A549 (cell line): ENCODE measurements around the gene EPN2.

Experiments
- CEBPB ChIP-seq, 2 experiments: fragments of >200 bp in 1 of 2; sonication (Bioruptor Twin) in 1 of 2; formaldehyde crosslinking in 1 of 2; IDR thresholded peaks; 2 replicates each; pipeline ENCODE4 v1.6.1; 2012 to 2016
- GATA3 ChIP-seq: IDR thresholded peaks from 2 replicates; pipeline ENCODE4 v1.6.1; 2012; ENCODE audit warnings: borderline replicate concordance
- POLR2A ChIP-seq: IDR thresholded peaks from 2 replicates; pipeline ENCODE4 v1.6.1; 2012; ENCODE audit warnings: mild to moderate bottlenecking, low read length
- RAD21 ChIP-seq, 2 experiments: fragments of >200 bp in 1 of 2; sonication (Bioruptor Twin) in 1 of 2; formaldehyde crosslinking in 1 of 2; IDR thresholded peaks in 1 of 2; conservative IDR thresholded peaks in 1 of 2; 2 replicates in 1 of 2; 3 replicates in 1 of 2; pipeline ENCODE4 v1.6.1; 2012 to 2018; ENCODE audit warnings: inconsistent platforms in 1 of 2
- RCOR1 ChIP-seq: fragments of 150-350 bp; IDR thresholded peaks from 2 replicates; pipeline ENCODE4 v1.6.1; 2014; ENCODE audit warnings: antibody characterized with exemption, low read length, low read depth
- RFX5 ChIP-seq: fragments of 450-650 bp; IDR thresholded peaks from 2 replicates; pipeline ENCODE4 v1.7.1; 2014; ENCODE audit warnings: antibody characterized with exemption, mild to moderate bottlenecking, moderate library complexity
- TF ChIP-seq, protein P1 (sequence below): fragments of >200 bp; sonication (Bioruptor Twin); formaldehyde crosslinking; IDR thresholded peaks from 3 replicates; pipeline ENCODE4 v1.5.1; 2016
- TF ChIP-seq, protein P2 (sequence below): fragments of >200 bp; sonication (Bioruptor Twin); formaldehyde crosslinking; IDR thresholded peaks from 3 replicates; pipeline ENCODE4 v1.6.1; 2016

DNA sequence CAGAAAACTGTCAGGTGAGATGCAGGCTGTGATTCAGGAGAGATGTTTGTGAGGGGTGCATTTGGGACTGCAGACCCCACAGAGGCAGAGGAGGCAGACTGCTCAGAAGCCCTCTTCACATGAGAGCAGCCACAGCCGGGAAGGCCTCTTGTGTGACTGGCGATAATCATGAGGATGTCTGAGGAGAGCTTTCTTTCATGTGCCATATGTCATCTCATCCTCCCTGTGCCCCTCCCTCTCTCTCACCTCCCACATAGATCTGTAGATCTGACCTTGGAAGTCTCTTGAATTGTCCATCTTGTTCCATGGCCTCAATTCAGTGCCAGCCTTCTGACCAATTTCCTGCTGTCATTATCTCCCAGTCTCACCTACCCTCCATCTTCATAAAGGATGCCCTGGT is 50.5 kb downstream of the EPN2 start:
- TF ChIP-seq CEBPB (IDR thresholded peaks at IDR 0.05) (no peak), RFX5 (no peak), POLR2A (no peak), RCOR1 (no peak), GATA3 (no peak), RAD21 (conservative IDR thresholded peaks at IDR 0.05 in 1 of 2, IDR thresholded peaks at IDR 0.05 in 1 of 2) (no peak)
- TF ChIP-seq, protein P1, sequence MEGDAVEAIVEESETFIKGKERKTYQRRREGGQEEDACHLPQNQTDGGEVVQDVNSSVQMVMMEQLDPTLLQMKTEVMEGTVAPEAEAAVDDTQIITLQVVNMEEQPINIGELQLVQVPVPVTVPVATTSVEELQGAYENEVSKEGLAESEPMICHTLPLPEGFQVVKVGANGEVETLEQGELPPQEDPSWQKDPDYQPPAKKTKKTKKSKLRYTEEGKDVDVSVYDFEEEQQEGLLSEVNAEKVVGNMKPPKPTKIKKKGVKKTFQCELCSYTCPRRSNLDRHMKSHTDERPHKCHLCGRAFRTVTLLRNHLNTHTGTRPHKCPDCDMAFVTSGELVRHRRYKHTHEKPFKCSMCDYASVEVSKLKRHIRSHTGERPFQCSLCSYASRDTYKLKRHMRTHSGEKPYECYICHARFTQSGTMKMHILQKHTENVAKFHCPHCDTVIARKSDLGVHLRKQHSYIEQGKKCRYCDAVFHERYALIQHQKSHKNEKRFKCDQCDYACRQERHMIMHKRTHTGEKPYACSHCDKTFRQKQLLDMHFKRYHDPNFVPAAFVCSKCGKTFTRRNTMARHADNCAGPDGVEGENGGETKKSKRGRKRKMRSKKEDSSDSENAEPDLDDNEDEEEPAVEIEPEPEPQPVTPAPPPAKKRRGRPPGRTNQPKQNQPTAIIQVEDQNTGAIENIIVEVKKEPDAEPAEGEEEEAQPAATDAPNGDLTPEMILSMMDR = no peak
- TF ChIP-seq, protein P2, sequence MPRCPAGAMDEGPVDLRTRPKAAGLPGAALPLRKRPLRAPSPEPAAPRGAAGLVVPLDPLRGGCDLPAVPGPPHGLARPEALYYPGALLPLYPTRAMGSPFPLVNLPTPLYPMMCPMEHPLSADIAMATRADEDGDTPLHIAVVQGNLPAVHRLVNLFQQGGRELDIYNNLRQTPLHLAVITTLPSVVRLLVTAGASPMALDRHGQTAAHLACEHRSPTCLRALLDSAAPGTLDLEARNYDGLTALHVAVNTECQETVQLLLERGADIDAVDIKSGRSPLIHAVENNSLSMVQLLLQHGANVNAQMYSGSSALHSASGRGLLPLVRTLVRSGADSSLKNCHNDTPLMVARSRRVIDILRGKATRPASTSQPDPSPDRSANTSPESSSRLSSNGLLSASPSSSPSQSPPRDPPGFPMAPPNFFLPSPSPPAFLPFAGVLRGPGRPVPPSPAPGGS = no peak
